ENCODE data around the gene CELA2A.
"Not testable (repeated sequence)": the region's sequence is repeated elsewhere in the genome, so short reads cannot be mapped to it uniquely, and the experiment has no call there.

The CELA2A gene

GRCh38 chr1:15425521-15425920, 31.0 kb upstream of the CELA2A start:
- DNase-seq (ENCODE audit: low spot score) = no peak

- no peak for DNase-seq (ENCODE audit: low spot score)
Measured at GRCh38 chr1:15425958-15426357, 30.6 kb upstream of the CELA2A start.

GRCh38 chr1:15426492-15427279, 29.8 kb upstream of the CELA2A start:
- no peak for DNase-seq (ENCODE audit: low spot score)

- no peak for DNase-seq (ENCODE audit: low spot score)
Measured at GRCh38 chr1:15427280-15427666, 29.3 kb upstream of the CELA2A start.

- DNase-seq (ENCODE audit: low spot score) = not testable (repeated sequence)
Measured at GRCh38 chr1:15428252-15428651, 28.3 kb upstream of the CELA2A start.

- DNase-seq (ENCODE audit: low spot score) = no peak
Measured at GRCh38 chr1:15428815-15429435, 27.6 kb upstream of the CELA2A start.

GRCh38 chr1:15429701-15430149, 26.8 kb upstream of the CELA2A start:
- no peak for DNase-seq (ENCODE audit: low spot score)

GRCh38 chr1:15430787-15431570, 25.6 kb upstream of the CELA2A start:
- peak; percentile 74 for DNase-seq (ENCODE audit: low spot score)

GRCh38 chr1:15431571-15431948, 25.0 kb upstream of the CELA2A start:
- no peak for DNase-seq (ENCODE audit: low spot score)

- DNase-seq (ENCODE audit: low spot score) = no peak
Measured at GRCh38 chr1:15432324-15432723, 24.2 kb upstream of the CELA2A start.

GRCh38 chr1:15433471-15433870, 23.1 kb upstream of the CELA2A start:
- no peak for DNase-seq (ENCODE audit: low spot score)

- DNase-seq (ENCODE audit: low spot score) = not testable (repeated sequence)
Measured at GRCh38 chr1:15434739-15435138, 21.8 kb upstream of the CELA2A start.

- DNase-seq (ENCODE audit: low spot score) = no peak
Measured at GRCh38 chr1:15435239-15436077, 21.1 kb upstream of the CELA2A start.

- no peak for DNase-seq (ENCODE audit: low spot score)
Measured at GRCh38 chr1:15436881-15437442, 19.6 kb upstream of the CELA2A start.

- DNase-seq (ENCODE audit: low spot score) = no peak
Measured at GRCh38 chr1:15439325-15439724, 17.2 kb upstream of the CELA2A start.

- DNase-seq (ENCODE audit: low spot score) = no peak
Measured at GRCh38 chr1:15440357-15440756, 16.2 kb upstream of the CELA2A start.

- no peak for DNase-seq (ENCODE audit: low spot score)
Measured at GRCh38 chr1:15441247-15441646, 15.3 kb upstream of the CELA2A start.

GRCh38 chr1:15442119-15442518, 14.4 kb upstream of the CELA2A start:
- no peak for DNase-seq (ENCODE audit: low spot score)

GRCh38 chr1:15442759-15443158, 13.8 kb upstream of the CELA2A start:
- no peak for DNase-seq (ENCODE audit: low spot score)

GRCh38 chr1:15443281-15443680, 13.3 kb upstream of the CELA2A start:
- DNase-seq (ENCODE audit: low spot score) = no peak

Data from CD4-positive, alpha-beta T cell treated with Interleukin-15 for 4 hours (primary cell).